Lower lobe of right lung (tissue), 2 donors: ENCODE results near the gene CD248. TPM values are rescaled to one million over a fixed set of nuclear protein-coding genes. Genes with fewer than 3 reads are reported as not detected.

ENCODE experiments used
- ATAC-seq, 2 donors: fragments of 200-7000 bp; cut with Tn5 transposase; one replicate each; pipeline ENCODE4 v1.9.1; 2020 to 2022; ENCODE audit warnings: mild to moderate bottlenecking in 2 of 2, moderate library complexity in 2 of 2
- DNase-seq: peaks from one replicate; pipeline ENCODE4 v3.0.0-alpha.2; 2020
- H3K27ac ChIP-seq: fragments of 200-600 bp; one replicate; pipeline ENCODE4 v1.8.0; 2022
- H3K27me3 ChIP-seq: fragments of 200-600 bp; one replicate; pipeline ENCODE4 v1.8.0; 2022; ENCODE audit warnings: low read depth
- H3K36me3 ChIP-seq: fragments of 200-600 bp; one replicate; pipeline ENCODE4 v1.8.0; 2022; ENCODE audit warnings: mild to moderate bottlenecking
- H3K4me1 ChIP-seq: fragments of 200-600 bp; one replicate; pipeline ENCODE4 v1.8.0; 2022
- H3K4me3 ChIP-seq: fragments of 200-600 bp; one replicate; pipeline ENCODE4 v1.8.0; 2022; ENCODE audit warnings: mild to moderate bottlenecking
- H3K9me3 ChIP-seq: fragments of 200-600 bp; one replicate; pipeline ENCODE4 v1.8.0; 2022
- CTCF ChIP-seq: fragments of 200-600 bp; IDR thresholded peaks from one replicate; pipeline ENCODE4 v1.8.0; 2022; ENCODE audit warnings: antibody characterized with exemption, mild to moderate bottlenecking
- intact Hi-C: fragments of 100-400 bp; cut with DNase I; formaldehyde crosslinking; loops from one replicate; pipeline ENCODE4 v1.11.0; 2022
- total RNA-seq: library from RNA; stranded (reverse); fragmentation: NEBNext Ultra II Directional; extraction: Animal tissue kit (Norgen Biotek cat#: 25700); gene quantifications from one replicate; pipeline ENCODE4 v1.2.1, GENCODE V29; 2021
- donor health status: DM: no; HTN: yes; CAD: no; lungs with severe emphysema.

CD248 gene
- total RNA-seq, 1 donor from 2014 or later, result 28.7 TPM

DNA sequence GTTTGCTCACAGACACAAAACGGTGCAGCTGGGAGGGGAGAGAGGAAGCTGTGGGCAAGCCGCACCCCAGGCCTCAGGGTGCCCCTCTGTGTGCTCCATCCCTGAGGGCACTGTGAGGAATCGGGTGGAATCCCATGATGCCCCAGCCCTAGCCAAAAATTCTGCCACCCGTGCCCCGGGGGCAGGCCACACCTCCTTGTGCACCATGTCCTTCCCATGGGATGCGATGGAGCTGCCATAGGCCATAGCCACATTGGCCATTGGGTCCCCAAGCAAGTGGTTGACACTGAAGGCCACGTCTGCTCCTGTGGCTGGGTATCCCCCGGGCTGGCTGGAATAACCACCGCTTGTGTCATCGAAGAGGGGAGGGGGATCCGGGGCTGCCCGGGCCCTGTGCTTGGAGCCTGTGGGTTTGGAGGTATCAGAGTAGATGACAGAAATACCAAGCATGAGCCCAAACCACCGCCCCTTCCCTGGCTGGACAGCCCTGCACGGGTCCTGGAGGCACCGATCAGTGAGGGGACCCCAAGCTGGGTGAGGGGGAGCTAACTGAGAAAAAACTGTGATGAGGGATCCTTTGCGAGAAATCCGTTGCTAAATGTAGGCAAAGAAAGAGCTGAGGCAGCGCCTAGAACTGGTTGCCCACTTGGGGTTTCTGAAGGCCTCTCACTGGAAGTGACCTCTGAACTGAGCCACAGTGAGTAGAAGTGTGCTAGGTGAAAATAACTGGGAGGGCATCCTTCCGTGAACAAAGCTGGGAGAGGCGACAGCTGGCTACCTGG lies 28.8 kb downstream of the CD248 start:
- no peak for TF ChIP-seq CTCF
- H3K9me3 ChIP-seq, result no peaks in the 10 kb centered on the region
- H3K27me3 ChIP-seq, result peaks cover 17% of the 10 kb centered on the region
- H3K36me3 ChIP-seq, result peaks cover 21% of the 10 kb centered on the region
- intact Hi-C loops, result no loop called here
- ATAC-seq, result peak in 1 of 2 donors; percentile 0
- DNase-seq, result no peak
- H3K4me3 ChIP-seq, result peak overlapping the region; percentile 98
- peak overlapping the region; percentile 97 for H3K27ac ChIP-seq
- H3K4me1 ChIP-seq, result peaks cover 31% of the 10 kb centered on the region

- Histone ChIP-seq H3K9me3 (no peaks in the 10 kb centered on the region), H3K4me1 (peaks cover 38% of the 10 kb centered on the region), H3K4me3 (peak overlapping the region; percentile 98), H3K36me3 (peaks cover 21% of the 10 kb centered on the region), H3K27me3 (peaks cover 12% of the 10 kb centered on the region), H3K27ac (no peak overlapping the region)
- no peak for TF ChIP-seq CTCF
- ATAC-seq (no peak), DNase-seq (no peak)
- intact Hi-C loops, result no loop called here
Measured at GRCh38 chr11:66287211-66287888, 29.5 kb downstream of the CD248 start.

GRCh38 chr11:66286699-66287098 lies 30.1 kb downstream of the CD248 start:
- H3K4me3 ChIP-seq, result no peak overlapping the region
- H3K27ac ChIP-seq, result no peak overlapping the region
- DNase-seq (no peak), ATAC-seq (no peak)
- no peaks in the 10 kb centered on the region for H3K9me3 ChIP-seq
- H3K27me3 ChIP-seq, result peaks cover 6% of the 10 kb centered on the region
- intact Hi-C loops, result no loop called here
- H3K36me3 ChIP-seq, result peaks cover 21% of the 10 kb centered on the region
- H3K4me1 ChIP-seq, result peaks cover 36% of the 10 kb centered on the region
- TF ChIP-seq CTCF, result no peak

DNA sequence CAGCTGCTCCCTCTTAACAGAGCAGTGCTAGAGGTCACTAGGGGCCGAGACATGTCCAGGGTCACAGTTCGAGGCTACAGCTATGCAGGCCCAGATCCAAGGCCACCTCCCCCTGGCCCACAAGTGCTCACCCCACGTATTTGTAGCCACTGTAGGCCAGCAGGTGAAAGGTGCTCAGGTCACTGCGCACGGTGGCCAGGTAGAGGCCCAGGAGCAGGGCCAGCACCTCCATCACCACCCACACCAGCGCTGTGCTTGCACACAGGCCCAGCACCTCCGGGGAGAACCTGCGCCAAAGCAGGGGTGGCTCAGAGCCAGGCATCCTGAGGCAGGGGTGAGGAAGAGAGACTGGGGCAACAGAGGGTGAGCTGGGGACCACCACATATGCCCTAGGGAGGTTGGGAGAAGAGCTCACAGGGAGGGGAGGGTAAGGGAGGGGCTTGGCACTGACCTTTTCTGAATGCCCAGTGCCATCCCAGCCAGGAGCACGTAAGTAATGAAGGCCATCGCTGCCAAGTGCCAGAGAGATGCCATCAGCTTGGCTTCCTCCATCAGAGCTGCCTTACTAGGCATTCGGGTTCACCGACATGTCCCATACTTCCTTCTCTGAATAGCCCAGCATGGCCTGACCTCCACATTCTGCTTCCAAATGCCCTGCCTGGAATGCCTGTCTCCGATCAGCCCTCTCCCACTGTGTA lies 31.4 kb downstream of the CD248 start:
- H3K36me3 ChIP-seq, result peaks cover 21% of the 10 kb centered on the region
- peaks cover 36% of the 10 kb centered on the region for H3K4me1 ChIP-seq
- intact Hi-C loops, result no loop called here
- no peak overlapping the region for H3K27ac ChIP-seq
- no peak for TF ChIP-seq CTCF
- no peak overlapping the region for H3K4me3 ChIP-seq
- H3K9me3 ChIP-seq, result no peaks in the 10 kb centered on the region
- no peaks in the 10 kb centered on the region for H3K27me3 ChIP-seq
- ATAC-seq (no peak), DNase-seq (no peak)

- H3K27me3 ChIP-seq, result no peaks in the 10 kb centered on the region
- no peak overlapping the region for H3K27ac ChIP-seq
- intact Hi-C loops, result no loop called here
- peaks cover 29% of the 10 kb centered on the region for H3K4me1 ChIP-seq
- no peak for ATAC-seq
- H3K36me3 ChIP-seq, result peaks cover 21% of the 10 kb centered on the region
- no peak for DNase-seq
- H3K4me3 ChIP-seq, result no peak overlapping the region
- no peak for TF ChIP-seq CTCF
- no peaks in the 10 kb centered on the region for H3K9me3 ChIP-seq
Measured at GRCh38 chr11:66284526-66285078, 32.2 kb downstream of the CD248 start.
